Peyer's patch (tissue), 4 donors: Measurements from ENCODE around the gene MARK3. TPM values are rescaled to one million over a fixed set of nuclear protein-coding genes. Genes with fewer than 3 reads are reported as not detected.

Source experiments
- DNase-seq, 3 donors: peaks; one replicate each; pipeline ENCODE4 v3.0.0-alpha.2; 2017 to 2019
- H3K27ac ChIP-seq, 4 donors: fragments of 200-600 bp; sonication (generic); one replicate each; pipeline ENCODE4 v1.5.1; 2016 to 2019
- H3K27me3 ChIP-seq, 2 donors: fragments of 200-600 bp; sonication (generic); one replicate each; pipeline ENCODE4 v1.5.1; 2019
- H3K36me3 ChIP-seq, 3 donors: fragments of 200-600 bp; sonication (generic); one replicate each; pipeline ENCODE4 v1.5.1; 2016 to 2019
- H3K4me1 ChIP-seq, 4 donors: fragments of 200-600 bp; sonication (generic); one replicate each; pipeline ENCODE4 v1.5.1; 2016 to 2019
- H3K4me3 ChIP-seq, 4 donors: fragments of 200-600 bp; sonication (generic); 1 replicate in 3 of 4; 2 replicates in 1 of 4; pipeline ENCODE4 v1.5.1; 2016 to 2019; ENCODE audit warnings: mild to moderate bottlenecking in 1 of 4
- H3K9me3 ChIP-seq, 4 donors: fragments of 200-600 bp; sonication (generic); one replicate each; pipeline ENCODE4 v1.5.1; 2016 to 2019; ENCODE audit warnings: mild to moderate bottlenecking in 1 of 4
- CTCF ChIP-seq, 6 experiments: fragments of 450-650 bp in 4 of 6; fragments of 200-600 bp in 2 of 6; sonication (generic) in 1 of 6; IDR thresholded peaks; one replicate each; pipeline ENCODE4 v1.5.1; 2017 to 2019; ENCODE audit warnings: antibody characterized with exemption in 6 of 6, mild to moderate bottlenecking in 3 of 6, moderate library complexity in 1 of 6
- POLR2A ChIP-seq, 2 donors: fragments of 450-650 bp; IDR thresholded peaks; one replicate each; pipeline ENCODE4 v1.5.1; 2017; ENCODE audit warnings: antibody characterized with exemption in 2 of 2, mild to moderate bottlenecking in 2 of 2, moderate library complexity in 2 of 2
- total RNA-seq, 4 donors: library from RNA; depleted of rRNA; stranded (reverse); fragments of >200 nt; gene quantifications; one replicate each; pipeline ENCODE4 v1.1.0, GENCODE V29; 2016

The MARK3 gene
- total RNA-seq: 100 to 1,000 TPM in 2 of 4 donors, 10 to 100 TPM in 2; 76.0 to 196 (median 99.5) TPM

- H3K36me3 ChIP-seq: no peaks in the 10 kb centered on the region
- no peaks in the 10 kb centered on the region for H3K27me3 ChIP-seq
- H3K4me3 ChIP-seq: peak within 1 kb of the TSS; percentile 62 to 90 (median 88)
- no peaks in the 10 kb centered on the region for H3K9me3 ChIP-seq
- TF ChIP-seq POLR2A (IDR thresholded peaks at IDR 0.05) (peak; percentile 72 to 85), CTCF (IDR thresholded peaks at IDR 0.05) (peak in 5 of 6 experiments; percentile 19 to 45 (median 25))
- peak within 1 kb of the TSS; percentile 94 to 100 (median 99) for H3K27ac ChIP-seq
- DNase-seq: peak; percentile 97 to 99 (median 98)
- peaks cover 0 to 31% (median 7%) of the 10 kb centered on the region in 4 donors for H3K4me1 ChIP-seq
Observed at GRCh38 chr14:103385152-103385928, at the start of gene MARK3. Gene MARK3, plus strand, starts transcription at chr14:103385415. Its CDS starts 615 bp downstream, at chr14:103386030.

GRCh38 chr14:103336191-103336590 is 49.0 kb upstream of the MARK3 start:
- TF ChIP-seq POLR2A (IDR thresholded peaks at IDR 0.05): no peak
- TF ChIP-seq CTCF (IDR thresholded peaks at IDR 0.05): no peak
- Histone ChIP-seq H3K27ac (no peak overlapping the region), H3K27me3 (no peaks in the 10 kb centered on the region), H3K4me3 (peak overlapping the region in 2 of 4 donors; percentile 70 to 98), H3K36me3 (peaks cover 0 to 61% (median 3%) of the 10 kb centered on the region in 3 donors), H3K9me3 (no peaks in the 10 kb centered on the region), H3K4me1 (peaks cover 0 to 28% (median 11%) of the 10 kb centered on the region in 4 donors)
- DNase-seq: no peak

DNA sequence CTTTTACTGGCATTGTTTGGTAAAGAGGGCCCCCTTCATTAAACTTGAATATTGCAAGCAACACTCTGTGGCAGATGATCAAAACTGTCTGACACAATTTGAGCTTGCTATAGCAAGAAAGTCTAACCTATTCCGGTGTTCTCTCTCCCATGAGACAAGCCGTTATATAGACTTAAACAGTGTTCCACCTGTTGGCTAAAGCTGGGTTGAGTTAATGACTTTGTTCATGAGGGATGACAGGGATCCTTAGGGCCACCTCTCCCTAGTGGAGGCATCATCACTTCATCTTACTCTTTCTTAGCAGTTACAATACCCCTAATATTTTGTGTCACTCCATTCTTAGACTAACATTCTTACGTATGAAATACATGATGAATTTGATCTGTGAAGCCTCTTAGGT is 47.4 kb upstream of the MARK3 start:
- no peak for TF ChIP-seq CTCF (IDR thresholded peaks at IDR 0.05)
- no peak for TF ChIP-seq POLR2A (IDR thresholded peaks at IDR 0.05)
- H3K4me3 ChIP-seq: no peak overlapping the region
- peaks cover 0 to 28% (median 11%) of the 10 kb centered on the region in 4 donors for H3K4me1 ChIP-seq
- no peaks in the 10 kb centered on the region for H3K9me3 ChIP-seq
- peaks cover 0 to 77% (median 3%) of the 10 kb centered on the region in 3 donors for H3K36me3 ChIP-seq
- no peaks in the 10 kb centered on the region for H3K27me3 ChIP-seq
- no peak for DNase-seq
- no peak overlapping the region for H3K27ac ChIP-seq

GRCh38 chr14:103339561-103339960 is 45.7 kb upstream of the MARK3 start:
- Histone ChIP-seq H3K9me3 (no peaks in the 10 kb centered on the region), H3K27me3 (no peaks in the 10 kb centered on the region), H3K36me3 (peaks cover 0 to 95% (median 3%) of the 10 kb centered on the region in 3 donors), H3K4me3 (no peak overlapping the region), H3K4me1 (peaks cover 0 to 28% (median 11%) of the 10 kb centered on the region in 4 donors), H3K27ac (no peak overlapping the region)
- DNase-seq: no peak
- no peak for TF ChIP-seq CTCF (IDR thresholded peaks at IDR 0.05)
- TF ChIP-seq POLR2A (IDR thresholded peaks at IDR 0.05): no peak

DNA sequence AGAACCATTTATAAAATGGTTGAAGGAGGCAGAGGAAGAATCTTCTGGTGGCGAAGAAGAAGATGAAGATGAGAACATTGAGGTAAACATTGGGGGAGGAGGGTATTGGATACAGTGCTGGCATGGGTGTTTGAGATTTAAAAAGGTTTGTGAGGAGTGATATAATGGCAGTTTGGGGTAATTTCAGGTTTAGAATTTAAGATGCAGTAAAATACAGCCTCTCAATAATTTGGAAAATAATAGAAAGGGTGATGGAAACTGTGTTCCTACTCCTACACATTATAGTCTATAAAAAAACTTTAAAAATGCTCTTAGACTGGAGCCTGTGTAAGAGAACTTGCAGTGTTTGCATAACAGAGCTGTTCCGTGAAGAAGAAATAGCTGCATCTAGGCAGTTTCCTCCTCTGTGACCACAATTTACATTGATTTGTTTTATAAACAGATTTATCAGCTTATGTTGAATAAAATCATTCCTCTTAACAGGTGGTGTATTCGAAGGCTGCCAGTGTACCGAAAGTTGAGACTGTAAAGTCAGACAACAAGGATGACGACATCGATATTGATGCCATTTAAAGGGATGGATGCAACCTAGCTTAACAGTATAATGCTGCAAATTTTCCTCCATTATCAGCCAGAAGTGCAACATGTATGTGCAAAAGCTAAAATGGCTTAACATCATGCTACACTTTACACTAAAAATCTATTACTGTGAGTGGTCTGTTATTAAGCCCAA is 44.6 kb upstream of the MARK3 start:
- TF ChIP-seq POLR2A (IDR thresholded peaks at IDR 0.05): no peak
- no peak for DNase-seq
- no peaks in the 10 kb centered on the region for H3K27me3 ChIP-seq
- H3K4me1 ChIP-seq: peaks cover 0 to 24% (median 8%) of the 10 kb centered on the region in 4 donors
- no peaks in the 10 kb centered on the region for H3K9me3 ChIP-seq
- peaks cover 0 to 94% (median 3%) of the 10 kb centered on the region in 3 donors for H3K36me3 ChIP-seq
- H3K27ac ChIP-seq: no peak overlapping the region
- no peak overlapping the region for H3K4me3 ChIP-seq
